Measurements from ENCODE around the gene OR2A14.
A peak's percentile ranks its signal among the peaks of the same experiment; 100 is the strongest.
"Not testable (repeated sequence)": the region's sequence is repeated elsewhere in the genome, so short reads cannot be mapped to it uniquely, and the experiment has no call there.

Gene OR2A14

DNA sequence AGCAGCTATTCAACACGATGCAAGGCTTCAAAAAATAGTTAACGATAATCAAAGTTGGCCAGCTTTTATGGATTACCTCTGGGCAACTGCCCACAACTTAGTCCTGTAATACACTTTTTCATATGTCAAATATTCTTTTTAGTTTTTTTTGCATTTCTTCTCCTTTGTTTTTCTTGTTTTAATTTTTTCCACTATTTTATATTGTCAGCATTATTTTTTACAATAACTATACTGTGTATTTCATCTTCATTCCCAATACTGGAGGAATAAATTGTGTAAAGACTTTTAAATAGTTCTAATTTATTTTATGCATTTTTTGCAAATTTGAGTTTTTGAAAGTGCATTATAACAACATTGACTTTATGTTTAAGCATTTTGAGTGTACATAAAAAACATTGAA, 41.8 kb downstream of the OR2A14 start:
- DNase-seq, result no peak

DNA sequence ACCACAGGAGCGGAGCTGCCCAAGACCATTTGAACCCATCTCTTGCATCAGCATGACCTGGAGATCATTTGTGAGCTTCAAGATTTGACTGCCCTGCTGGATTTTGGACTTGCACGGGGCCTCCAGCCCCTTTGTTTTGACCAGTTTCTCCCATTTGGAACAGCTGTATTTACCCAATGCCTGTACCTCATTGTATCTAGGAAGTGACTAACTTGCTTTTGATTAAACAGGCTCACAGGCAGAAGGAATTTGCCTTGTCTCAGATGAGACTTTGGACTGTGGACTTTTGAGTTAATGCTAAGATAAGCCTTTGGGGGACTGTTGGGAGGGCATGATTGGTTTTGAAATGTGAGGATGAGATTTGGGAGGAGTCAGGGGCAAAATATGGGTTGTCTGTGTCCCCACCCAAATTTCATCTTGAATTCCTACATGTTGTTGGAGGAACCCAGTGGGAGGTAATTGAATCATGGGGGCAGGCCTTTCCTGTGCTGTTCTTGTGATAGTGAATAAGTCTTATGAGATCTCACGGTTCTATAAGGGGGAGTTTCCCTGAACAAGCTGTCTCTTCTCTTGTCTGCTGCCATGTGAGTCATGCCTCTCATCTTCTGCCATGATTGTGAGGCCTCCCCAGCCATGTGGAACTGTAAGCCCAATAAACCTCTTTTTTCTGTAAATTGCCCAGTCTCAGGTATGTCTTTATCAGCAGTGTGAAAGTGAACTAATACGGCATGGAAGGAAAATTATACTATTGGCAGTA, 48.8 kb downstream of the OR2A14 start:
- DNase-seq, result not testable (repeated sequence)

DNA sequence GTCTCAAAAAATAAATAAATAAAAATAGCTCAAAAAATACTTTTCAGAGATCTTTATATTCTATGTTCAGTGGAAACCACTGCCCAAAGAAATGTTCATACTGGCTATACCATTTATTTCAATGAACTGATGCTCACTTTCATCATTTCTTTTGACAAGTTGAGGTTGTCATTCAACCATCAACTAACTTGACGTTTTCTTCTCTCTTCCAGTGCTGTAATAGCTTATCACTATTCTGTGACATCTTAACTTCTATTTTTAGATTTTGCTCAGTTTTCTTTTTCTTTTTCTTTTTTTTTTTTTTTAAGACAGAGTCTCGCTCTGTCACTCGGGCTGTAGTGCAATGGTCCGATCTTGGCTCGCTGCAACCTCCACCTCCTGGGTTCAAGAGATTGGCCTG, 51.6 kb downstream of the OR2A14 start:
- no peak for DNase-seq

DNA sequence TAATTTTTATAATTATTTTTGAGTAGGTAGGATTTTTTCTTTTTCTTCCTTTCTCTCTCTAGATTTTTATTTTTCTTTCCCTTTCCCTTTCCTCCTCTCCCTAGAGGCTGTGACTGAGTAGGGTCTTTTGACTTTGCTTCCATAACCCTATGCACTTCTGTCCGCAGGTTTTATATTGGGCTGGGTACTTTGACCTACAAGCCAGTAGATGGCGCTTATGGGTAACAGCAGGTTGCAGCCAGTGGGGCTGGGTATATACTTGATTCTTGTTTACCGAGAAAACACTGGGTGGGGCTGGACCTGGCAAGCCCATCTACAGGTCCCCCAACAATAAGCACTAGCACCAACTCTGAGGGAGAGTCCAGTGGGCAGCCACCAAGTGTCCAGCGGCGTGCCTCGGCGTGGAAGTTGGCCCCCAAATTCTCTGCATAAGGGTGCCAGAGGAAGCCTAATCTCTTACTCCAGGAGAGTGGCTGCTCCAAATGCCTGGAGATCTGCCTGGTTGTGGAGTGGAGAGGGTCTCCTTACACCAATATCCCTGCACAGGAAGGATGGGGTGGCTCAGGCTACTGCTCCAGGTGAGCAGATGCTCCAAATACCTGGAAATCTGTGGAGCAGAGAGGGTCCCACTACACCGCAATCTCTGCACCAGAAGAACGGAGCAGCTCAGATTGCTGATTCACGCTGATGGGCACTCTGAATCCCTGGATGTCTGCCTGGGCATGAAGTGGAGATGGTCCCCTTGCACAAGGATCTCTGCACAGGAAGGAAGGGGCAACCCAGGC, 55.6 kb downstream of the OR2A14 start:
- peak in 2 of 5 donors; percentile 17 to 42 for DNase-seq

DNA sequence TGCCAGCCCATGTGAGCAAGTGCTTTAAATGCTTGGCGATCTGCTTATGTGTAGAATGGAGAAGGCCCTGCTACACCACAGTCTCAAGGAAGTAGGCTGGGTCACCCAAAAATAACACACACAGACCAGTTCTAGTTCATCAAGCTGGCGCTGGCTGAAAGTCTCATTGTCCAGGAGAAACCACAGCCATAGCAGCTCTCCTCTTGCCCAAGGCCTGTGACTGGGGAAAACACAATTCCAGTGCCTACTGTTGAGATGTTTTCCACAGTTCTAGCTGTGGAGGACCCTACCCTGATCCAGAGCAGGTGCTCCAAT, 56.1 kb downstream of the OR2A14 start:
- not testable (repeated sequence) for DNase-seq

Measured in T-helper 1 cell (primary cell).